HEK293 (cell line): ENCODE data around the gene CDK14.

ENCODE experiments used
- CTCF ChIA-PET: fragments of 350-600 bp; formaldehyde crosslinking; extraction: SDS; loops from one replicate; lab custom pipeline; 2021; ENCODE audit warnings: antibody characterized with exemption; lab: Yijun Ruan, JAX
- POLR2A ChIA-PET: fragments of 300-600 bp; formaldehyde crosslinking; extraction: SDS; loops from one replicate; lab custom pipeline; 2020; ENCODE audit warnings: antibody characterized with exemption, inconsistent platforms; lab: Yijun Ruan, JAX
- H3K27ac ChIP-seq: fragments of 200-500 bp; sonication (Bioruptor generic); 2 replicates; pipeline ENCODE4 v1.5.1; 2014; ENCODE audit warnings: low read depth, low read length, control low read depth, inconsistent platforms; ENCODE audit errors: extremely low read depth
- H3K36me3 ChIP-seq, 2 experiments: fragments of 200-500 bp in 1 of 2; sonication (Bioruptor generic) in 1 of 2; 1 replicate in 1 of 2; 2 replicates in 1 of 2; pipeline ENCODE4 v1.5.1; 2014 to 2017; ENCODE audit warnings: inconsistent platforms in 2 of 2, low read length in 2 of 2; ENCODE audit not compliant: control insufficient read depth in 2 of 2, insufficient read depth in 1 of 2
- H3K4me1 ChIP-seq: fragments of 200-500 bp; sonication (Bioruptor generic); 2 replicates; pipeline ENCODE4 v1.5.1; 2014; ENCODE audit warnings: mild to moderate bottlenecking, low read length, inconsistent platforms; ENCODE audit not compliant: control insufficient read depth, insufficient read depth
- H3K4me3 ChIP-seq: 2 replicates; pipeline ENCODE4 v1.5.1; 2011; ENCODE audit warnings: low read depth, mild to moderate bottlenecking, control low read depth, low read length, moderate library complexity
- H3K9me3 ChIP-seq: fragments of 200-500 bp; sonication (Bioruptor generic); 2 replicates; pipeline ENCODE4 v1.5.1; 2014; ENCODE audit warnings: low read depth, low read length, inconsistent platforms; ENCODE audit not compliant: control insufficient read depth, insufficient read depth
- BCL11A ChIP-seq: fragments of 450-650 bp; formaldehyde crosslinking; IDR thresholded peaks from 2 replicates; pipeline ENCODE4 v1.5.1; 2016; ENCODE audit warnings: low read depth, missing biosample characterization, missing genetic modification characterization
- HOXA7 ChIP-seq: sonication (generic); formaldehyde crosslinking; IDR thresholded peaks from 2 replicates; pipeline ENCODE4 v1.8.1; 2022; ENCODE audit warnings: missing genetic modification reagents, borderline replicate concordance
- KLF16 ChIP-seq: fragments of 450-650 bp; formaldehyde crosslinking; IDR thresholded peaks from 2 replicates; pipeline ENCODE4 v1.5.1; 2017; ENCODE audit warnings: missing biosample characterization, missing genetic modification characterization
- SP2 ChIP-seq: fragments of 450-650 bp; formaldehyde crosslinking; IDR thresholded peaks from 2 replicates; pipeline ENCODE4 v1.5.1; 2016; ENCODE audit warnings: missing biosample characterization, missing genetic modification characterization
- SP3 ChIP-seq: fragments of 450-650 bp; formaldehyde crosslinking; IDR thresholded peaks from 2 replicates; pipeline ENCODE4 v1.5.1; 2016; ENCODE audit warnings: missing biosample characterization, missing genetic modification characterization
- SP7 ChIP-seq: fragments of 450-650 bp; formaldehyde crosslinking; IDR thresholded peaks from 2 replicates; pipeline ENCODE4 v1.5.1; 2016; ENCODE audit warnings: missing biosample characterization, missing genetic modification characterization
- TRIM28 ChIP-seq: IDR thresholded peaks from 2 replicates; pipeline ENCODE4 v1.6.1; 2011; ENCODE audit warnings: low read length, control low read depth, borderline replicate concordance
- YY1 ChIP-seq: fragments of 450-650 bp; formaldehyde crosslinking; IDR thresholded peaks from 2 replicates; pipeline ENCODE4 v1.5.1; 2018; ENCODE audit warnings: missing biosample characterization, missing genetic modification characterization
- ZBTB17 ChIP-seq: fragments of 450-650 bp; formaldehyde crosslinking; IDR thresholded peaks from 2 replicates; pipeline ENCODE4 v1.5.1; 2016; ENCODE audit warnings: missing biosample characterization, missing genetic modification characterization
- ZFP3 ChIP-seq: fragments of 450-650 bp; formaldehyde crosslinking; IDR thresholded peaks from 2 replicates; pipeline ENCODE4 v1.5.1; 2016; ENCODE audit warnings: low read depth, missing biosample characterization, missing genetic modification characterization
- ZFP41 ChIP-seq: fragments of 450-650 bp; formaldehyde crosslinking; IDR thresholded peaks from 2 replicates; pipeline ENCODE4 v1.5.1; 2016; ENCODE audit warnings: missing biosample characterization, missing genetic modification characterization, borderline replicate concordance
- ZNF138 ChIP-seq: fragments of 450-650 bp; formaldehyde crosslinking; IDR thresholded peaks from 2 replicates; pipeline ENCODE4 v1.5.1; 2016; ENCODE audit warnings: missing biosample characterization, missing genetic modification characterization, borderline replicate concordance
- ZNF169 ChIP-seq: fragments of 450-650 bp; formaldehyde crosslinking; IDR thresholded peaks from 2 replicates; pipeline ENCODE4 v1.5.1; 2016; ENCODE audit warnings: missing biosample characterization, missing genetic modification characterization
- ZNF175 ChIP-seq: fragments of 450-650 bp; formaldehyde crosslinking; IDR thresholded peaks from 2 replicates; pipeline ENCODE4 v1.5.1; 2016; ENCODE audit warnings: missing biosample characterization, missing genetic modification characterization
- ZNF416 ChIP-seq: fragments of 450-650 bp; formaldehyde crosslinking; IDR thresholded peaks from 2 replicates; pipeline ENCODE4 v1.5.1; 2016; ENCODE audit warnings: missing biosample characterization, missing genetic modification characterization
- ZNF514 ChIP-seq: fragments of 450-650 bp; formaldehyde crosslinking; IDR thresholded peaks from 2 replicates; pipeline ENCODE4 v1.5.1; 2016; ENCODE audit warnings: missing biosample characterization, missing genetic modification characterization
- ZNF585B ChIP-seq: fragments of 450-650 bp; formaldehyde crosslinking; IDR thresholded peaks from 2 replicates; pipeline ENCODE4 v1.5.1; 2016; ENCODE audit warnings: missing biosample characterization, missing genetic modification characterization
- ZNF664 ChIP-seq: fragments of 450-650 bp; formaldehyde crosslinking; IDR thresholded peaks from 2 replicates; pipeline ENCODE4 v1.5.1; 2016; ENCODE audit warnings: missing biosample characterization, missing genetic modification characterization
- ZNF747 ChIP-seq: fragments of 450-650 bp; formaldehyde crosslinking; IDR thresholded peaks from 2 replicates; pipeline ENCODE4 v1.5.1; 2016; ENCODE audit warnings: missing biosample characterization, missing genetic modification characterization
- ZNF777 ChIP-seq: fragments of 450-650 bp; formaldehyde crosslinking; IDR thresholded peaks from 2 replicates; pipeline ENCODE4 v1.5.1; 2017; ENCODE audit warnings: missing biosample characterization, missing genetic modification characterization, borderline replicate concordance
- ZSCAN18 ChIP-seq: fragments of 450-650 bp; formaldehyde crosslinking; IDR thresholded peaks from 2 replicates; pipeline ENCODE4 v1.5.1; 2016; ENCODE audit warnings: missing biosample characterization, missing genetic modification characterization
- ZSCAN23 ChIP-seq: fragments of 450-650 bp; formaldehyde crosslinking; IDR thresholded peaks from 2 replicates; pipeline ENCODE4 v1.5.1; 2016; ENCODE audit warnings: missing biosample characterization, missing genetic modification characterization
- TF ChIP-seq, protein P1 (sequence below): fragments of 450-650 bp; formaldehyde crosslinking; IDR thresholded peaks from 2 replicates; pipeline ENCODE4; 2016; ENCODE audit warnings: missing biosample characterization, missing genetic modification characterization
- TF ChIP-seq, protein P2 (sequence below): fragments of 450-650 bp; formaldehyde crosslinking; IDR thresholded peaks from 2 replicates; pipeline ENCODE4 v1.5.1; 2017; ENCODE audit warnings: missing biosample characterization, missing genetic modification characterization
- TF ChIP-seq, protein P3 (sequence below): fragments of 450-650 bp; formaldehyde crosslinking; optimal IDR thresholded peaks from 2 replicates; pipeline ENCODE3; 2016; ENCODE audit warnings: missing biosample characterization, mild to moderate bottlenecking, missing genetic modification characterization

The CDK14 gene

DNA sequence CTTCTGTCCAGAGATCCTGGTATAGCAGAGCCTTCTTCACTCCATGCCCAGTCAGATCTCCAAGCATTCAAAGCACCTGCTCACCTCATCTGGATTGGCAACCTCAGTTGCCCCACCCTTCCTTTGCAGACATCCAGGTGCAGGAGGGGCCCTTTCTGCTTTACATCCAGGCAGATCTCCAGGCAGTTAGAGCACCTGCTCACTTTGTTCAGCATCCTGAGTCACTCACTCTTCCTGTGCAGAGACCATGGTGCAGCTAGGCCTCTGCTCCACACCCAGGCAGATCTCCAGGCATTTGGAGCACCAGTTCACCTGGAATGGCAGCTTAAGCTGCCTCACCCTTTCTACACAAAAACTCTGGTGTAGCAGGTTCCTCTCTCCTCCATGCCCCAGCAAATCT lies 153.1 kb downstream of the CDK14 start:
- no peaks in the 10 kb centered on the region for H3K36me3 ChIP-seq
- H3K9me3 ChIP-seq, result no peaks in the 10 kb centered on the region
- ChIA-PET CTCF (no interaction called here), POLR2A (no interaction called here)
- no peak overlapping the region for H3K27ac ChIP-seq
- H3K4me1 ChIP-seq, result no peaks in the 10 kb centered on the region
- TF ChIP-seq HOXA7 (CRISPR knock-in tag), result no peak
- no peak for TF ChIP-seq ZNF175 (tag by site-specific recombination)
- no peak for TF ChIP-seq ZNF169
- TF ChIP-seq, protein P1, sequence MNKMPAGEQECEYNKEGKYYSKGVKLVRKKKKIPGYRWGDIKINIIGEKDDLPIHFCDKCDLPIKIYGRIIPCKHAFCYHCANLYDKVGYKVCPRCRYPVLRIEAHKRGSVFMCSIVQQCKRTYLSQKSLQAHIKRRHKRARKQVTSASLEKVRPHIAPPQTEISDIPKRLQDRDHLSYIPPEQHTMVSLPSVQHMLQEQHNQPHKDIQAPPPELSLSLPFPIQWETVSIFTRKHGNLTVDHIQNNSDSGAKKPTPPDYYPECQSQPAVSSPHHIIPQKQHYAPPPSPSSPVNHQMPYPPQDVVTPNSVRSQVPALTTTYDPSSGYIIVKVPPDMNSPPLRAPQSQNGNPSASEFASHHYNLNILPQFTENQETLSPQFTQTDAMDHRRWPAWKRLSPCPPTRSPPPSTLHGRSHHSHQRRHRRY (tag by site-specific recombination), result no peak
- TF ChIP-seq BCL11A (tag by site-specific recombination), result no peak
- TF ChIP-seq, protein P2, sequence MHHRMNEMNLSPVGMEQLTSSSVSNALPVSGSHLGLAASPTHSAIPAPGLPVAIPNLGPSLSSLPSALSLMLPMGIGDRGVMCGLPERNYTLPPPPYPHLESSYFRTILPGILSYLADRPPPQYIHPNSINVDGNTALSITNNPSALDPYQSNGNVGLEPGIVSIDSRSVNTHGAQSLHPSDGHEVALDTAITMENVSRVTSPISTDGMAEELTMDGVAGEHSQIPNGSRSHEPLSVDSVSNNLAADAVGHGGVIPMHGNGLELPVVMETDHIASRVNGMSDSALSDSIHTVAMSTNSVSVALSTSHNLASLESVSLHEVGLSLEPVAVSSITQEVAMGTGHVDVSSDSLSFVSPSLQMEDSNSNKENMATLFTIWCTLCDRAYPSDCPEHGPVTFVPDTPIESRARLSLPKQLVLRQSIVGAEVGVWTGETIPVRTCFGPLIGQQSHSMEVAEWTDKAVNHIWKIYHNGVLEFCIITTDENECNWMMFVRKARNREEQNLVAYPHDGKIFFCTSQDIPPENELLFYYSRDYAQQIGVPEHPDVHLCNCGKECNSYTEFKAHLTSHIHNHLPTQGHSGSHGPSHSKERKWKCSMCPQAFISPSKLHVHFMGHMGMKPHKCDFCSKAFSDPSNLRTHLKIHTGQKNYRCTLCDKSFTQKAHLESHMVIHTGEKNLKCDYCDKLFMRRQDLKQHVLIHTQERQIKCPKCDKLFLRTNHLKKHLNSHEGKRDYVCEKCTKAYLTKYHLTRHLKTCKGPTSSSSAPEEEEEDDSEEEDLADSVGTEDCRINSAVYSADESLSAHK (tag by site-specific recombination), result no peak
- no peak for TF ChIP-seq ZNF777 (tag by site-specific recombination)
- TF ChIP-seq KLF16 (tag by site-specific recombination), result no peak
- TF ChIP-seq YY1 (tag by site-specific recombination), result no peak
- TF ChIP-seq ZBTB17 (tag by site-specific recombination), result no peak
- no peak for TF ChIP-seq ZFP41
- TF ChIP-seq ZNF514 (tag by site-specific recombination), result no peak
- TF ChIP-seq, protein P3, sequence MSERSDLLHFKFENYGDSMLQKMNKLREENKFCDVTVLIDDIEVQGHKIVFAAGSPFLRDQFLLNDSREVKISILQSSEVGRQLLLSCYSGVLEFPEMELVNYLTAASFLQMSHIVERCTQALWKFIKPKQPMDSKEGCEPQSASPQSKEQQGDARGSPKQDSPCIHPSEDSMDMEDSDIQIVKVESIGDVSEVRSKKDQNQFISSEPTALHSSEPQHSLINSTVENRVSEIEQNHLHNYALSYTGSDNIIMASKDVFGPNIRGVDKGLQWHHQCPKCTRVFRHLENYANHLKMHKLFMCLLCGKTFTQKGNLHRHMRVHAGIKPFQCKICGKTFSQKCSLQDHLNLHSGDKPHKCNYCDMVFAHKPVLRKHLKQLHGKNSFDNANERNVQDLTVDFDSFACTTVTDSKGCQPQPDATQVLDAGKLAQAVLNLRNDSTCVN (tag by site-specific recombination), result no peak
- TF ChIP-seq SP7 (tag by site-specific recombination), result no peak
- TF ChIP-seq ZNF138 (tag by site-specific recombination), result no peak
- no peak for TF ChIP-seq ZSCAN18 (tag by site-specific recombination)
- H3K4me3 ChIP-seq, result no peak overlapping the region

- H3K4me3 ChIP-seq, result no peak overlapping the region
- CTCF ChIA-PET, result interaction anchor here (0.7 kb wide), 1 partner anchor 10 kb away, joined by 3 read pairs; no protein-coding TSS in a partner anchor
- no peak overlapping the region for H3K27ac ChIP-seq
- H3K9me3 ChIP-seq, result no peaks in the 10 kb centered on the region
- H3K4me1 ChIP-seq, result no peaks in the 10 kb centered on the region
- TF ChIP-seq SP2 (no peak), ZNF585B (tag by site-specific recombination) (no peak), ZNF747 (tag by site-specific recombination) (no peak), ZSCAN23 (tag by site-specific recombination) (no peak), SP3 (tag by site-specific recombination) (no peak), ZNF416 (tag by site-specific recombination) (no peak), TRIM28 (no peak), BCL11A (tag by site-specific recombination) (no peak), ZFP3 (tag by site-specific recombination) (no peak), ZNF664 (tag by site-specific recombination) (no peak)
- TF ChIP-seq, protein P3 (tag by site-specific recombination), result no peak
- POLR2A ChIA-PET, result no interaction called here
- H3K36me3 ChIP-seq, result no peaks in the 10 kb centered on the region
These were observed 153.7 kb downstream of the CDK14 start for GRCh38 chr7:90749774-90750173.
